SK-N-DZ (cell line): ENCODE results near the gene PAK6. TPM values are rescaled to one million over a fixed set of nuclear protein-coding genes. Genes with fewer than 3 reads are reported as not detected.

Experiments
- DNase-seq: peaks from one replicate; pipeline ENCODE4 v3.0.0-alpha.2; 2015; ENCODE audit warnings: low spot score
- polyA plus RNA-seq, 2 experiments: library from polyadenylated mRNA; depleted of rRNA; stranded (reverse); fragments of >200 nt; gene quantifications; 2 replicates each; pipeline ENCODE4 v1.2.3, GENCODE V29; 2014

The PAK6 gene
- 0.20 TPM in 1 of 2 replicates, not detected in the other for polyA plus RNA-seq (2014; cell fraction: cytosol; rRNA removed)
- polyA plus RNA-seq (2014; cell fraction: nucleus; rRNA removed), result not detected in 2 replicates

GRCh38 chr15:40238532-40239403 is at the start of gene PAK6:
PAK6 (plus strand) TSS chr15:40239063; CDS start chr15:40264786, 25,723 bp downstream.
- DNase-seq, result no peak

- DNase-seq, result no peak
Observed at GRCh38 chr15:40190591-40190990, 48.3 kb upstream of the PAK6 start.

GRCh38 chr15:40192942-40193341 is 45.9 kb upstream of the PAK6 start:
- no peak for DNase-seq

- DNase-seq, result no peak
Observed at GRCh38 chr15:40197434-40197833, 41.4 kb upstream of the PAK6 start.

- no peak for DNase-seq
Observed at GRCh38 chr15:40198355-40199085, 40.3 kb upstream of the PAK6 start.

GRCh38 chr15:40204100-40204499 is 34.8 kb upstream of the PAK6 start:
- DNase-seq, result no peak

- peak; percentile 69 for DNase-seq
Observed at GRCh38 chr15:40217166-40217824, 21.6 kb upstream of the PAK6 start.

- no peak for DNase-seq
Observed at GRCh38 chr15:40219801-40220200, 19.1 kb upstream of the PAK6 start.

- DNase-seq, result no peak
Observed at GRCh38 chr15:40222131-40222530, 16.7 kb upstream of the PAK6 start.

- no peak for DNase-seq
Observed at GRCh38 chr15:40226736-40227135, 12.1 kb upstream of the PAK6 start.

GRCh38 chr15:40229316-40229715 is 9.5 kb upstream of the PAK6 start:
- DNase-seq, result no peak

- DNase-seq, result no peak
Observed at GRCh38 chr15:40229956-40230355, 8.9 kb upstream of the PAK6 start.

- DNase-seq, result no peak
Observed at GRCh38 chr15:40232625-40233070, 6.2 kb upstream of the PAK6 start.

GRCh38 chr15:40233727-40234577 is 4.9 kb upstream of the PAK6 start:
- DNase-seq, result no peak

GRCh38 chr15:40234783-40235182 is 4.1 kb upstream of the PAK6 start:
- DNase-seq, result no peak

- peak; percentile 33 for DNase-seq
Observed at GRCh38 chr15:40235201-40235885, 3.5 kb upstream of the PAK6 start.

- no peak for DNase-seq
Observed at GRCh38 chr15:40239404-40239692, 485 bp downstream of the PAK6 start.

GRCh38 chr15:40239693-40240618 is 1.1 kb downstream of the PAK6 start:
- no peak for DNase-seq

GRCh38 chr15:40240619-40241221 is 1.9 kb downstream of the PAK6 start:
- DNase-seq, result no peak
